NCI-H128 (cell line): ENCODE data around the gene SLC7A10.
"Not testable (repeated sequence)": the region's sequence is repeated elsewhere in the genome, so short reads cannot be mapped to it uniquely, and the experiment has no call there.

Source experiments
- DNase-seq: peaks from one replicate; lab custom pipeline; 2025; ENCODE audit not compliant: unreplicated experiment; lab: John Stamatoyannopoulos, UW

The SLC7A10 gene

GRCh38 chr19:33204136-33204973 lies 21.3 kb downstream of the SLC7A10 start:
- DNase-seq: no peak

GRCh38 chr19:33203529-33203928 lies 22.1 kb downstream of the SLC7A10 start:
- DNase-seq: no peak

- no peak for DNase-seq
These were observed 22.8 kb downstream of the SLC7A10 start for GRCh38 chr19:33202546-33203507.

- no peak for DNase-seq
These were observed 23.6 kb downstream of the SLC7A10 start for GRCh38 chr19:33201886-33202545.

- no peak for DNase-seq
These were observed 24.2 kb downstream of the SLC7A10 start for GRCh38 chr19:33201473-33201872.

- no peak for DNase-seq
These were observed 26.0 kb downstream of the SLC7A10 start for GRCh38 chr19:33199441-33200265.

GRCh38 chr19:33198169-33198568 lies 27.5 kb downstream of the SLC7A10 start:
- DNase-seq: no peak

- no peak for DNase-seq
These were observed 28.1 kb downstream of the SLC7A10 start for GRCh38 chr19:33197591-33198000.

- no peak for DNase-seq
These were observed 29.0 kb downstream of the SLC7A10 start for GRCh38 chr19:33196446-33197193.

- no peak for DNase-seq
These were observed 29.9 kb downstream of the SLC7A10 start for GRCh38 chr19:33195645-33196347.

GRCh38 chr19:33194886-33195644 lies 30.6 kb downstream of the SLC7A10 start:
- DNase-seq: no peak

GRCh38 chr19:33194532-33194885 lies 31.1 kb downstream of the SLC7A10 start:
- no peak for DNase-seq

- DNase-seq: peak; percentile 8
These were observed 31.7 kb downstream of the SLC7A10 start, which contains the start of gene LRP3 for GRCh38 chr19:33193865-33194362. LRP3 (plus strand) TSS chr19:33194330; CDS start chr19:33194786, 456 bp downstream.

GRCh38 chr19:33193269-33193864 lies 32.3 kb downstream of the SLC7A10 start:
- DNase-seq: no peak

GRCh38 chr19:33192010-33192409 lies 33.6 kb downstream of the SLC7A10 start:
- no peak for DNase-seq

- DNase-seq: no peak
These were observed 34.1 kb downstream of the SLC7A10 start for GRCh38 chr19:33191501-33191900.

GRCh38 chr19:33191092-33191491 lies 34.6 kb downstream of the SLC7A10 start:
- DNase-seq: not testable (repeated sequence)

- DNase-seq: no peak
These were observed 36.2 kb downstream of the SLC7A10 start for GRCh38 chr19:33189453-33189852.
